ENCODE data around the gene LILRA1.

GRCh38 chr19:54609356-54609791 is 15.9 kb downstream of the LILRA1 start:
- TF ChIP-seq POLR2AphosphoS5 (IDR thresholded peaks at IDR 0.05; ENCODE audit: low read depth, low read length) (no peak), POLR2A (IDR thresholded peaks at IDR 0.05; ENCODE audit: low read depth, low read length) (no peak), TAF1 (IDR thresholded peaks at IDR 0.05; ENCODE audit: low read depth, low read length) (no peak), POU2F2 (IDR thresholded peaks at IDR 0.05; ENCODE audit: low read depth, low read length) (no peak)

All from GM12891 (cell line).